ENCODE measurements around the gene NCK1. TPM values are rescaled to one million over a fixed set of nuclear protein-coding genes. Genes with fewer than 3 reads are reported as not detected.

The NCK1 gene
- total RNA-seq, 1 donor from 2014 or later: 83.4 TPM

GRCh38 chr3:136905549-136905948 lies 43.5 kb downstream of the NCK1 start:
- DNase-seq (ENCODE audit: extremely low read depth, low read depth, low spot score): no peak

DNA sequence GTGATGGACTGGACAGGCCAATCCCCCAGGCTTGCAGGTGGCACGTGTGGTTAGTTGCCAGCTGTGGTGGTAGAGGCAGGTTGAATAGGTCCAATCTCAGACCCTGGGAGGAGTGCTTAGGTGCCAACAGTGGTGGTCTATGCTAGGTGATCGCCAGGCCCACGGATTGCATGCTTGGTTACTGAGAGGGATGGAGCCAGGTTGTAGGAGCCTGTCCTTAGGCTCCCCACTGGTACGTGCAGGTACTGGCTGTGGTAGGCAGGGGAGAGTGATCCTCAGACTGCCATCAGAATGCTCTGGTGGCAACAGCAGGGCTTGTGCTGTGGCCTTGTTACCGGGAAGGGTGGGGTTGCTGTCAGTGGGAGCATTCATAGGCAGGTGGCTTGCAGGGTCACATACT lies 44.7 kb downstream of the NCK1 start:
- DNase-seq (ENCODE audit: extremely low read depth, low read depth, low spot score): no peak

- DNase-seq (ENCODE audit: extremely low read depth, low read depth, low spot score): no peak
These were observed 46.3 kb downstream of the NCK1 start for GRCh38 chr3:136908297-136908696.

DNA sequence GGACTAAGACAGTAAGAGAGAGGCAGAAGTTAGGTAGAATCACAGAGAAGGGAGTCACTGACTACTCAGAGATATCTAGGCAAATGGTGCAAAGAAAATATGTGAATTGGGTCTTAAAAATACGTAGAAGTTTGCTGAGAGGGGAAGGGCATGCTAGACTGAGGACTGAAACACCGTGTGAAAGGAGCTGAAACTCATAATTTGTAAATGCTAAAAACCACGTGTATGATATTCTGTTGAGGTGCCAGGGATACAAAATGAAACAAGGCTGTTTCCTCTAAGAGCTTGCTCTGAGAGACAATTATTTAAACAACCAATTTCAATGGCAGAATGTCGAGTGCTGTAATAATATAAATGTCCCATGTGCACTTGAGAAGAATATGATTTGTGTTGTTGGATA lies 47.2 kb downstream of the NCK1 start:
- DNase-seq (ENCODE audit: extremely low read depth, low read depth, low spot score): no peak

DNA sequence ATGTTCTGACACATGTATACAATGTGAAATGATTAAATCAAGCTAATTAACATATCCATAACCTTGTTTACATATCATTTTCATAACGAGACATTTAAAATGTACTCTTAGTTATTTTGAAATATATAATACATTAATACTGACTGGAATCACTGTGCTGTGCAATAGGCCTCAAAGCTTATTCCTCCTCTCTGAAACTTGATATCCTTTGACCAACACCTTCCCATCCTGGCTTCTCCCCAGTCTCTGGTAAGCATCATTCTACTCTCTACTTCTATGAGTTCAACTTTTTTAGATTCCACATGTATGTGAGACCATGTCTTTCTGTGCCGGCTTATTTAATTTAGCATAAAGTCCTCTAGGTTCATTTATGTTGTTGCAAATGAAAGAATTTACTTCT lies 48.7 kb downstream of the NCK1 start:
- DNase-seq (ENCODE audit: extremely low read depth, low read depth, low spot score): no peak

GRCh38 chr3:136913168-136913567 lies 51.2 kb downstream of the NCK1 start:
- DNase-seq (ENCODE audit: extremely low read depth, low read depth, low spot score): no peak

DNA sequence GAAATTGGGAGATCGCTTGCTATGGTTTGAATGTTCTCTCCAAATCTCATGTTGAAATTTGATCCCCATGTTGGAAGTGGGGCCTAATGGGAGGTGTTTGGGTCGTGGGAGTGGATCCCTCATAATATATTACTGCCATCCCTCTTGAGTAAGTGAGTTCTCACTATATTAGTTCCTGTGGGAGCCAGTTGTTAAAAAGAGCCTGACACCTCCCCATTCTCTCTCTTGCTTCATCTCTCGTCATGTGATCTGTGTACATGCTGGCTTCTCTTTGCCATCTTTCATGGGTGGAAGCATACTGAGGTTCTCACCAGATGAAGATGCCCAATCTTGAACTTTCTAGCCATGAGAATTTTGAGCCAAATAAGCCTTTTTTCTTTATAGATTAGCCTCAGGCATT lies 52.7 kb downstream of the NCK1 start:
- DNase-seq (ENCODE audit: extremely low read depth, low read depth, low spot score): no peak

DNA sequence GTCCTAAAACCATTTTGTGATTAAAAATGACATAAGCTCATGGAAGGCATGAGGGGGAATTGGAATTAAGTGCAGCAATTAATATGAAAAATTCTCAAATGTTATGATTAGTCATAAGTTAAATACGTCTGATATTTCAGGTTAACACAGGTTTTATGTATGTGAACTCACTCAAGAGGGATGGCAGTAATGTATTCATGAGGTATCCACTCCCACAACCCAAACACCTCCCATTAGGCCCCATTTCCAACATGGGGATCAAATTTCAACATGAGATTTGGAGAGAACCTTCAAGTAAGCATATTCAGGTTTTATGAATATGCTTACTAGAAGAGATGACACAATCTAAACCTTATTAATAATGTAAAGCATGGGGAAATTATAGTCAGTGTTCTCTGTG lies 54.2 kb downstream of the NCK1 start:
- DNase-seq (ENCODE audit: extremely low read depth, low read depth, low spot score): no peak

DNA sequence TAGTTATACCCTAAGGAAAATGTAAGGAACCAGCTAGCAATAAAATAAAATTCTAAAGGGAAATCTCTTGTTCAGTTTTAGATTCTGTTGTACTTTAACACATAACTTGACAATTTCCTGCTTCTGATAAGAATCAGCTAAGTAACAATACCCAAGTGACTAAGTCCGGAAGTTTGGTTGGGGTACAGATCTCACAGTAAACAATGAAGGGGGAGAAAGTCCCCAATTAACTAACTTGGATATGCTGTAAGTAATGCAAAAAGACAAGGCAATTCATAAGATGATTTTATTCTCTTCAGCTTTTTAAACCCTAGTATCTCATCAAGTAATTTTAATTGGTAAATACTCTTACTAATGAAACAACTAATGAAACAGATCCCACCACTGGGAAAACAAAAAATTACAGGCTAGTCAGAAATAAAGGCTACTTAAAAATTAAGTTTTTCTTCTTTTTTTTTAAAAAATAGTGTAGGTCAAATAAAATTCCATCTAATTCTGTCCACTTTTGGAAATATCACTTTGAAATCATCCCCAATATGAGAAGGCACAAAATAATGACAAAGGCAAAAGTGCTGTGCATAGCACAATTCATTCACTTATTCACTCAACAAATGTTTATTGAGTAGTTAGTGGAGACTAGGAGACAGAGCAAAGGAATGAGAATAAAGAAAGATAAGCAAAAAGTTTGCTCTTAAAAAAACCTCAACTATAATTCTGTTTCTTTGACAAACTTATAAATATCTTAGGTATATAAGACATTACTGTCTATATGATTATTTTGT lies 58.0 kb downstream of the NCK1 start:
- DNase-seq (ENCODE audit: extremely low read depth, low read depth, low spot score): peak; percentile 90

GRCh38 chr3:136920904-136921611 lies 59.0 kb downstream of the NCK1 start:
- no peak for DNase-seq (ENCODE audit: extremely low read depth, low read depth, low spot score)

DNA sequence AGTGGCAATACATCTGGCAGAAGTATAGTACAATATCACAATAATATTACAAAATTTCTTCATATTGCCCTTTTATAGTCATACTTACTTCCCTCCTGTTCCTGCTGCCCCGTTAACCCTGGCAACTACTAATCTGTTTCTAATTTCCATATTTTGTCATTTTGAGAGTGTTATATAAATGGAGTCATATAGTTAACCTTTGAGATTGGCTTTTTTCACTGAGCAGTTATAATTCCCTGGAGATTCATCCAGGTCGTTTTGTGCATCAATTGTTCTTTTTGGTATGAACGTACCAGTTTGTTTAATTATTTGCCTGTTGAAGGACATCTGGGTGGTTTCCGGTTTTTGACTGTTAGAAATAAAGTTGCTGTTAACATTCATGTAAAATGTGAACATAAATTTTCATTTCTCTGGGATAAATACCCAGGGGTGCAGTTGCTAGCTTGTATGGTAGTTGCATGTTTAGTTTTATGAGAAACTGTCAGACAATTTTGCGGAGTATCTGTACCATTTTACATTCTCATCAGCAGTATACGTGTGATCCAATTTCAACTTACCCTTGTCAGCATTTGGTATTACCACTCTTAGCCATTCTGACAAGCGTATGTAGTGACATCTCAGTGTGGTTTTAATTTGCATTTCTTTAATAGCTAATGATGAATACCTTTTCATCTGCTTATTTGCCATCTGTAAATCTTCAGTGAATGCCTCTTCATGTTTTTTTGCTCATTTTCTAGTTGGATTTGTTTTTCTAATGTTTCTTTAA lies 63.6 kb downstream of the NCK1 start:
- DNase-seq (ENCODE audit: extremely low read depth, low read depth, low spot score): no peak

DNA sequence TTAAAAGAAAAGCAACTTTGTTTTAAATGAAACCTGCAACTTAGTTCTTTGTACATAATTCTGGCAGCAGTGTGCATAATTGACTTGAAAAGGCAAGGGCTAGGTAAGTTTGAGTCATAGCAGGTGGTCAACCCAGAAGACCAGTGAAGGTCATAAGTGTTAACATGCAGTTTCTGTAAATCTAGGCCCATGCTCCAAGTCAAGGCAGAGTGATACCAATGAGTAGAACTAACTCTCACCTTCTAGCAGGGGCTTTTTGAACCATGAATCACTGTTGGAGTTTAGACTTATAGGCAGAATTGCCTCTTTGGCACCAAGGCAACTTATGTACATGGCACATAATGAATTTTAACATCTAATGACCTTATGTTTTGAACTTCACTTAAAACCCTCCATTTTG lies 66.2 kb downstream of the NCK1 start:
- no peak for DNase-seq (ENCODE audit: extremely low read depth, low read depth, low spot score)

DNA sequence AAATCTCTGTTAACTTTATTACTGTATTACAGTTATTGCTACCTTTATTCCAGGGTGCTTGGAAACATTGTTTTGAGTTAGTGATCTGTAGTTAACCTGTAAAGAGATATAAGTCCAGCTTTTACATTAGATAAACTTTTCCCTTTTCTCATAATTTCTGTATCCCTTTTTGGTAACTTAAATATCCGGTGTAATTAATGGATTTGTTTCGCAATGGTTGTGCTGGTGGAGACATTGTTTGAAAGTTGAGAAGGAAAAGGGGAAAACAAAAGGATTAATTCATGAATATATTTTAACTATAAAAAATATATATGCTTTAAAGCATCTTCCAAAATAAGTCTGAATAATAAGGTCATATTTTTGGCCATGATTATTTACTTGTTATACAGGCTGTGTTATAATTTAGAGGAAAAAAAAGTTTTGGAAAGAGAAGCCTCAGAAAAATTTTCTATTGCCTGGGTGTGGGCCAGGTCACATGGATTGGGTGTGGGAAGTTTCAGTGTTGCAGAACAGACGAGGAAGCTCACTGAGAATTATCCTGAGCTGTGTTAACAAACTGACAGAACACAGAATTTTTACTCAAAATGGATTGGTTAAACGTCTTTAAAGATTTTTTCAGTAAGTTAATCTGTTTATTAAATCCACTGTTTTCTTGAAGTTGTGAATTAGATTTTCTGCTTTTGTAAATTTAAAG lies 68.1 kb downstream of the NCK1 start:
- no peak for DNase-seq (ENCODE audit: extremely low read depth, low read depth, low spot score)

- no peak for DNase-seq (ENCODE audit: extremely low read depth, low read depth, low spot score)
These were observed 69.6 kb downstream of the NCK1 start for GRCh38 chr3:136931606-136932005.

DNA sequence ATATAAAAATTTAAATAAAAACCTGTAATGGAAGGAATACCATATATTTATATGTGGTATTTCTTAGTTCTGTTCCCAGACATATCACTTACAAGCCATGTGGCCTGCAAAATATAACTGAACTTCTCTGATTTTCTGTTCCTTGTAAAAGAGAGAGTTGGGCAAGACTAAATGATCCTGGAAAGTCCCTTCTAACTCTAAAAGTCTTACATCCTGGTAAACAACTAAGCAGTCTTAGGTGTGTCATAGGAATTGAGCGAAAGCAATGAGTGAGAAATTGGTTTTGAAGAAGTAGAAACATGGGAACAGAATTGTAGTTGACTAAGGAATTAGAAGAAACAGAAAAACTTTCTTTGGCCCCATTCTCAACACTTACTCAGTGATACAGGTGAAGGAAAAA lies 70.5 kb downstream of the NCK1 start:
- no peak for DNase-seq (ENCODE audit: extremely low read depth, low read depth, low spot score)

DNA sequence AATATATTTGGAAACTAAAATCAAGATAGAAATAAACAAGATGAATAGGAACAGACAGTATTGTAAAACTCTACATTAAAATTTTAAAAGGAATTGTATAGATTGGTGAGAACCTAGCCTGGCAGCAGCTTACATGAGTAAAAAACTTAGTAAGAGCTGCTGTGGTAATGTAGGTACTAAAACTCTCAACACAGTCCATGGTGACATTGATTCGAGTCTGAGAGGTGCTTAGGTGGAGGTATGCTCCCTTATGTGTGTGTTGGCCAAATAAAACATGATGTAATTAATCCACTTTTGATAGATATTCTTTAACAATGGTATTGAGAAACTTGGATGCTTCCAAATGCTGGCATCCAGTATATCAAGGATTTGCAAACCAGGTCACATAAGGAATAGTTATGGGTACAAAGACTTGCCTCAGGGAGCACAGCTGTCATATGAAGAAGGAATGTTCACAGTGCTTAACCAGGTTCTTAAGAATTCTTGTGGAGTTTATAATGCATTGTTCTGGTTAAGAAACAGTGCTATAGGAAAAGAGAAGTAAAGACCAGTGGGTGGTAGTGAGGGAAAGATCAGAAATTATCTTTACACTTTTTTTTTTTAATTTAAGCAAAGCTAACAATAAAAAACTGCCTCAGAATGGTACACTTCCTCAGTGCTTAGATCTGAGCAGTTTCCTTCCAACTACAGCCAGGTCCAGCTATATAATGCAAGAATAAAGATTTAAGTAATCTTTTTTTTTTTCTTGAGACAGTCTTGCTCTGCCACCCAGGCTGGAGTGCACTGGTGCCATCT lies 71.2 kb downstream of the NCK1 start:
- no peak for DNase-seq (ENCODE audit: extremely low read depth, low read depth, low spot score)

DNA sequence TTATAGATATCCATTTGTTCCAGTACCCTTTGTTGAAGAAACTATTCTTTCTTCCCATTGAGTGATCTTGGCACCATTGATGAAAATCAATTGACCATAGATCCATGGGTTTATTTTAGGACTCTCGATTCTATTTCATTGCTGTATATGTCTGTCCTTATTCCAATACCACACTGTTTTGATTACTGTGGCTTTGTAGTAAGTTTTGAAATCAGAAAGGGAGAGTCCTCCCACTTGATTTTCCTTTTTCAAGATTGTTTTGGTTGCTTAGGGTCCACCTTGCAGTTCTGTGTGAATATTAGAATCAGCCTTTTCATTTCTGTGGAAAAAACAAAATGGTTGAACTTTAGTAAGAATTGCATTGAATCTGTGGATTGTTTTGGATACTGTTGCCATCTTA lies 75.2 kb downstream of the NCK1 start:
- DNase-seq (ENCODE audit: extremely low read depth, low read depth, low spot score): no peak

DNA sequence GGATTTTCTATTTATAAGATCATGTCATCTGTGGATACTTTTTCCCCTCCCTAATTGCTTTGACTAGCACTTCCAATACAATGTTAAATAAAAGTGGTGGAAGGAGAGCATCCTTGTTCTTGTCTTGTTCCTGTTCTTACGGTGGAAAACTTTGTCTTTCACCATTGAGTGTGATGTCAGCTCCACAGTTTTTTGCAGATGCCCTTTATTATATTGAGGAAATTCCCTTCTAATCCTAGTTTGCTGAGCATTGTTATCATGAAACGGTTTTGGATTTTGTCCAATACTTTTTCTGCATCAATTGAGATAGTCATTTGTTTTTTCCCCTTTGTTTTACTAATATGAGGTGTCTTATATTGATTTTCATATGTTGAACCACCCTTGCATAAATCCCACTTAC lies 75.8 kb downstream of the NCK1 start:
- DNase-seq (ENCODE audit: extremely low read depth, low read depth, low spot score): no peak

GRCh38 chr3:136938334-136938733 lies 76.3 kb downstream of the NCK1 start:
- DNase-seq (ENCODE audit: extremely low read depth, low read depth, low spot score): no peak

DNA sequence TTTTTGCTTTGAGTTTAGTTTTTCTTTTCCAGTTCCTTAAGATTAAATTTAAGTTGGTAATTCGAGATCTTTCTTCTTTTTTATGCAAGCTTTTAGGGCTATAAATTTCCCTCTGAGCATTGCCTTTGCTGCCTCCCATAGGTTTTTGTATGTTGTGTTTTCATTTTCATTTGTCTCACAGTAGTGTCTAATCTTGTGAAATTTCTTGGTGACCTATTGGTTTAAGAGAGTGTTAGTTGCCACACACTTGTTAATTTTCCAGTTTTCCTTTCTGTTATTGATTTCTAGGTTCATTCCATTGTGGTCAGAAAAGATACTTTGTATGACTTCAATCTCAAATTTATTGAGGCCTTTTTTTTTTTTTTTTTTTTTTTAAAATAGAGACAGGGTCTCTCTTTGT lies 77.5 kb downstream of the NCK1 start:
- no peak for DNase-seq (ENCODE audit: extremely low read depth, low read depth, low spot score)

All from glomerular endothelial cell (primary cell).